WERI-Rb-1 (cell line): ENCODE results near the gene ABI2.

Experiments
- DNase-seq: peaks from one replicate; pipeline ENCODE4 v3.0.0-alpha.2; 2020
- H3K27ac ChIP-seq: fragments of 250-450 bp; sonication (Bioruptor Pico); 2 replicates; pipeline ENCODE4 v1.5.1; 2020; ENCODE audit warnings: mild to moderate bottlenecking, moderate library complexity
- H3K27me3 ChIP-seq: fragments of 250-450 bp; sonication (Bioruptor Pico); 2 replicates; pipeline ENCODE4 v1.5.1; 2021; ENCODE audit warnings: mild to moderate bottlenecking, low read depth, moderate library complexity; ENCODE audit not compliant: insufficient read depth, severe bottlenecking
- H3K36me3 ChIP-seq: fragments of 250-450 bp; sonication (Bioruptor Pico); 2 replicates; pipeline ENCODE4 v1.5.1; 2020; ENCODE audit warnings: mild to moderate bottlenecking, moderate library complexity
- H3K4me3 ChIP-seq: 2 replicates; pipeline ENCODE4 v1.5.1; 2011; ENCODE audit warnings: low read depth, mild to moderate bottlenecking, control low read depth, low read length
- H3K9me3 ChIP-seq: fragments of 250-450 bp; sonication (Bioruptor Pico); 2 replicates; pipeline ENCODE4 v1.5.1; 2021; ENCODE audit warnings: mild to moderate bottlenecking, moderate library complexity; ENCODE audit not compliant: severe bottlenecking
- CTCF ChIP-seq: IDR thresholded peaks from 2 replicates; pipeline ENCODE4 v1.5.1; 2011; ENCODE audit warnings: low read depth, mild to moderate bottlenecking, control low read depth, inconsistent platforms, low read length

The ABI2 gene

GRCh38 chr2:203490391-203490790, 162.2 kb downstream of the ABI2 start:
- Histone ChIP-seq H3K36me3 (peaks cover 14% of the 10 kb centered on the region), H3K27ac (no peak overlapping the region), H3K27me3 (no peaks in the 10 kb centered on the region), H3K4me3 (no peak overlapping the region), H3K9me3 (no peaks in the 10 kb centered on the region)
- no peak for DNase-seq
- TF ChIP-seq CTCF = no peak

GRCh38 chr2:203492965-203493364, 164.8 kb downstream of the ABI2 start:
- H3K36me3 ChIP-seq = peaks cover 14% of the 10 kb centered on the region

More at GRCh38 chr2:203492965-203493364, 164.8 kb downstream of the ABI2 start:
- DNase-seq = no peak
- no peak for TF ChIP-seq CTCF
- Histone ChIP-seq H3K9me3 (no peaks in the 10 kb centered on the region), H3K27me3 (no peaks in the 10 kb centered on the region), H3K4me3 (no peak overlapping the region), H3K27ac (no peak overlapping the region)
